NCI-H128 (cell line): Measurements from ENCODE around the gene IRX3.
"Not testable (repeated sequence)": the region's sequence is repeated elsewhere in the genome, so short reads cannot be mapped to it uniquely, and the experiment has no call there.

Source experiments
- DNase-seq: peaks from one replicate; lab custom pipeline; 2025; ENCODE audit not compliant: unreplicated experiment; lab: John Stamatoyannopoulos, UW

Gene IRX3

DNA sequence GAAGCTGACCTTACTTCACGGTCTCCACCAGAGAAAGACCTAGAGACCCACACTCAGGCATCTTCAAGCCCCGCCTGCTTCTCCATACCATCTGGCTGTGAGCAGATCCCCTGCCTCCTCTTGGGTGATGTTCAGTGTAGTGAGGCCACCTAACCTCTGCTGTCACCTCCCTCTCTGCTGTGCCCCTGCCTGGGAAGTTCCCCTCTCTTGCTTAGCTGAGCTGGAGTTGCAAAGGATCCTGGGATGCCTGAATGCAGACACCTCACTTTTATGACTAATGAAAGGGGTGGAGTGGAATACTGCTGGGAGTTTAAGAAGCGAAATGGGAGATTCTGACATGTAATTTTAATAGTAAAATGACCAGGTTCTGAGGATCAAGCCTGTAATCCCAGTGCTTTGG lies 5.8 kb downstream of the IRX3 start:
- no peak for DNase-seq

DNA sequence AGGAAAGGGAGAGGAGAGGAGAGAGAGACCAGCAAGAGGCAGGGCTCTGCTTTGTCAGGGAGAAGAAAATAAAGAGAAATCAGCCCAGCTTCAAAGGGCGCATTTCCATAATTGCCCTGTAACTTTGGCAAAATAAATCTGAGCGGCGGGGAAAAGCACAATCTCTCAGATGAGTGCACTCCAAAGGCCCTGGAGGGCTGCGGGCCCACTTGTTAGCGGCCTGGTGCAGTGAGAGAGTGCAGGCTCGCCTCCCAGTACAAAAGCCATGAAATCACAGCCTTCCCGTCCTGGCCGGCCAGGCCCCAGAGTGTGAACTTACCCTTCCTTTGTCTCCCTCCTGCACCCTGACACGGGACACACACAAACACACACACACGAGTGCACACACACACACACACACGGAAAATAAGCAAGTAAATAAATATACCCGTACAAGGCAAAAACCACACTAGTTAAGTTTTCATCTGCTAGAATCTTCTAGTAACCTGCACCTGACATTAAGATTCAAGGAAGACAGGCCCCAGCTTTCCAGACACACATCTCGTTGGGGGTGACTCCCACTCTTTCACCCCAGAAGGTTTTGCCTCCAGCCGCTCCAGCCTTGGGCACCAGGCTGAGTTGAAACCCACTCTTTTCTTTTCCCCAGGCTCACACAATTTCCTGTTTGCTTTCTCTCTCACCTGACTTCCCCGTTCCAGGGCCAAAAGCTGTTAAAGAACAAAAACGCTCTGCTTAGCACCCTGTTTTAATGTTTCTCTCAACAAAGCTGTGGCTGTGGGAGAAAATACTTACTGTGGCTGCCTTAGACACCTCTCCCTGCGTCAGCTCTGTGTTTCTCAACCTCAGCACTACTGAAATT lies 8.5 kb downstream of the IRX3 start:
- no peak for DNase-seq

DNA sequence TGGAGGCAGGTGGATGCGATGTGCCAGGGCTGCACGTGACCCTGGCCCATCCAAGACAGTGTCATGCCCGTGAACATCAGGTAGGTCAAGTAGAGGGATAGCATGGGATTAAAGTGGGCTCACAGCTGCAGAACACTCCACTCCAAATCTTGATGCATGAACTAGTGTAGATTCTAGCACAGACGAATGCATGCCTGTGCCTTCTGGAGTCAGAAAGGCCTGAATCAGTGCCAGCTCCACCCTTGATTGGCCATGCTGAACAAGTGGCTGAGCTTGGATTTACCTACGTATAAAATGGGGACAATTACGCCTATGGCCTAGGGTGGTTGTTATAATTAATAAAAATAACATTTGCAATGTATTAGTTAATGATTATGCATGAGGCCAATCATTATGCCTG lies 10.6 kb downstream of the IRX3 start:
- no peak for DNase-seq

DNA sequence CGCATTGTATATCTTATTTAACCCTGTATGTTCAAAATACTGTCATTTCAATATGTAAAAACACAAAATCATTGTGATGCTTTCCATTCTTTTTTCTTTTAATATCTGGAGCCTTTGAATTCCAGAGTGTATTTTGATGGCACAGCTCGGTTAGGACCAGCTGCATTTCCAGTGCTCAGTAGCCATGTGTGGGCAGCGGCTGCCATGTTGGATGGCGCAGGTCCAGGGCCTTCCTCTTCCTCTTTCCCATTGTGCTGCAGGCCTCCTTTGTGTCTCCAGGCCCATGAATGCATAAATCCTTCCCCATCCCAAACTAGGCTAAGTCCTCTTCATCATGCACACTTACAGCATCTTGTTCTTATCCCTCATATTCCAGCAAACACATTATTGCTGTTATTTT lies 13.0 kb downstream of the IRX3 start:
- DNase-seq: no peak

DNA sequence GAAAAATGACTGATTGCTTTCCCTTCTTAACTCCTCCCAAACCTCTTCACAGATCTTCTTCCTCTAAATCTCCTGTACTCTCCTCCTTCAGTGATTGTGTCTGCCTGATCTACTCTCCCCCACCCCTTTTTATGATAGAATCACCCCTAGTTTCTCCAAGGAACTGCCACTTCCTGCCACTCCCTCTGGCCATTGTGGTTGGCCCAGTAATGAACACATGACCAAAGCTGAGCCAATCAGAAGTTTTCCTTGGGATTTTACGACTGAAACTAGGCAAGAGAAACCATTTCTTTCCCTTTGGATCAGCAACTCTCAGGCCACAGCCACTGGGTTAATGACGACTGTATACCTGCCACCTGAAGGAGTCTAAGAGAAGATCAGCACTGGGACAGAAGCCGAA lies 15.9 kb downstream of the IRX3 start:
- no peak for DNase-seq

DNA sequence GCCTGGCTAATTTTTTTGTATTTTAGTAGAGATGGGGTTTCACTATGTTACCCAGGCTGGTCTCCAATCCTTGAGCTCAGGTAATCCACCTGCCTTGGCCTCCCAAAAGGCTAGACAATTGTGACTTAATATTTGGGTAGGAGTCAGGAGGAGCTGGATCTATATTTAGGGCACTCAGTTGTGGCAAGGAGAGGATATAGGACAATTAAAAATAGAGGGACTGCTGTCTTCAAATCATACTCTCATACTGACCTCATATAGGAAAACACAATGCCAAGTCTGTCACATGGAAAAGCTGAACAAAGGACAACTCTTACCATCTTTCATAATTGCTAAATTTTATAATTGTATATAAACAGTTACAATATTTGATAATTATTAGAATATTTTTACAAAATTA lies 17.1 kb downstream of the IRX3 start:
- DNase-seq: no peak

DNA sequence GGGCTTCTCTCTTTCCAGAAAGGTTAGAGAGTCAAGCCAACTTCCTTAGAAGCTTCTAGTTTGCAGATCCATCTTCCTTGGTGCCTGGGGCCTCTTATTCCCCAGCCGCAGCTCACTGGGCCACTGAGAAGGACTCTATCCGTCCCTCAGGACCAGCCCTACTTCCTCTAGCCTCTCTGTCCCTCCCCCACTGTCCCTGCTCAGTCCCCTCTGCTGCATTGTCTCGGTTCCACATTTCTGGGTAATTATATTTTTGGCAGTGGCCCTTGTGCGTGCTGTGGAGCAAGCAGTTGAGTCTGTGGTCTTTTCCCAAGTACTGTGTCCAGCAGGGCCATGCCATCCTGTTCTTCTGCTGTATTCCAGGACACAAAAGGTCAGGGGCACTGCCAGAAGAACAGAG lies 17.8 kb downstream of the IRX3 start:
- DNase-seq: no peak

DNA sequence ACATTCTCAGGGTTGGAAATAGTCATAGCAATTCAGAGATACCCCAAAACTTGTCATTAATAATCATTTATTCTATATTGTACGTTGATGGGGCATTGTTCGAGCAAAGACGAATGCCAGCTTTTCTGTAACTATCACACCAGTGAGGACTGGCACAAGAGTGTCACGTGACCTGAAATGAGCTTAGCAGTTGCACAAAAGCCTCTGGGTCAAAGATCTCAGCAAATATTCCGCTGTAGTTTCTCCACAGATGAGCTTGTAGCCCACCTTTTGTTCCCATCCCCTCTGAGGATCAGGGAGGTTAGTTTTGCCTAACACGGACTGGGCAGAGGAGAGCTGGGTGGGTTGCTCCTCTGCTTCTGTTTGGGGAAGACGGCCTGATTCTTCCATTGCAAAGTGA lies 18.2 kb downstream of the IRX3 start:
- DNase-seq: no peak

DNA sequence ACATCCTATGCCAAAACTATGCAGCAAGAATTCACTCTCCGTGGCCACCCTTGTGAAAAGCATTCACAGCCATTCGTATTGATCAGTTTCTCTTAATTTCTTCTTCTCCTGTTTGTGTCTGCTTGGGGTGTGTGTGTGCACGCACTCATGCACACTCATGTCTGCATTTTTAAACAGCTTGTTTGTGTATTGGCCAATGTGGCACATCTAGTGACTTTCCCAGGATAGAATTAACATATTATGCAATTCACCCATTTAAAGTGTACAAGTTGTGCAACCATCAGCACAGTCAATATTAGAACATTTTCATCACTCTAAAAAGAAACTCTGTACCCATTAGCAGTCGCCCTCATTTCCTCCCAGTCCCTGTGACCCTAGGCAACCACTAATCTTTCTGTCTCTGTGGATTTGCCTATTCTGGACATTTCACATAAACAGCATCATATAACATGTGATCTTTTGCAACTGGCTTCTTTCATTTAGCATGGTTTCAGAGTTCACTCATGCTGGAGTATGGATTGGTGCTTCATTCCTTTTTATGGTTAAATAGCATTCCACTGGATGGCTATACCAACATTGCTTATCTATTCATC lies 20.1 kb downstream of the IRX3 start:
- DNase-seq: no peak

DNA sequence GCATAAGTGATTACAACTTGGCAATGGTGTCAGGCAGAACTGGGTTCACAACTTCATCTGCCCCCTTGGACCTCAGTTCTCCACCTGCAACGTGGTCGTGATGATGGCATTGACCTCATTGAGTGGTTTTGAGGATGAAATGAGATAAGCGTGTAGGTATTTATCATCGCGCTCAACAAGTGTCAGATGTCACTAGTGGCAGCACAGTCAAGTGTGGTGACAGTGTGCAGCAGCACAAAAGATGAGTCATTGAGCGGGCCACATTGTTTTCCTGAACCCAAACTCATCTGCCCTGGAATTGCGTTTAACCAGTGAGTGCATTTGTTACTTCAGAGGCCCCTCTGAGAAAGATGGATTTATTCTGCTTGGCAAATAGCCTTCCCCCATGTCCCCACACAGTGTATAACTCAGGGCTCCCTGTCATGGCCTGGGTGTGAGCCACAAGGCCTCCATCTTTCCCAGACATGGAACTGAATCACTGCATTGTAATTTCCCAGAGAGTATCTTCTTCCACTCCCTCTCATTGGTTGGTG lies 20.9 kb downstream of the IRX3 start:
- DNase-seq: no peak

DNA sequence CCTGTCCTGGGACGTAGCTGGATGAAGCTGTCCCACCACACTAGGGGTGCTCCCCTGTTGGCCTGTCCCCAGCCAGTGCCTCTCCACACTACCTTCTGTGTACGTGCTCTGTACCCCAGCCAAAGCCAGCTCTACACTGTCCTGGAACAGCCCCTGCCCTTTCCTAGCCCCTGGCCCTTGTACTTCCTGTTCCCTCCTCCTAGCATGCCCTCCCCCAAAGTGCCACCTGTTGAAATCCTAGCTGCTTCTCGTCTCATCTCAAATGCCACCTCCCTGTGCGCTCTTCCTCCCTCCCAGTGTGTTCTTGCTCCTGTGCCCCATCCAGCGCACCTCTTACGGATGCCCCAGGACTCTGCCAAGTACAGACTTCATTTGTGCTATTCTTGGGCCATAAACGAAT lies 33.5 kb downstream of the IRX3 start:
- no peak for DNase-seq

DNA sequence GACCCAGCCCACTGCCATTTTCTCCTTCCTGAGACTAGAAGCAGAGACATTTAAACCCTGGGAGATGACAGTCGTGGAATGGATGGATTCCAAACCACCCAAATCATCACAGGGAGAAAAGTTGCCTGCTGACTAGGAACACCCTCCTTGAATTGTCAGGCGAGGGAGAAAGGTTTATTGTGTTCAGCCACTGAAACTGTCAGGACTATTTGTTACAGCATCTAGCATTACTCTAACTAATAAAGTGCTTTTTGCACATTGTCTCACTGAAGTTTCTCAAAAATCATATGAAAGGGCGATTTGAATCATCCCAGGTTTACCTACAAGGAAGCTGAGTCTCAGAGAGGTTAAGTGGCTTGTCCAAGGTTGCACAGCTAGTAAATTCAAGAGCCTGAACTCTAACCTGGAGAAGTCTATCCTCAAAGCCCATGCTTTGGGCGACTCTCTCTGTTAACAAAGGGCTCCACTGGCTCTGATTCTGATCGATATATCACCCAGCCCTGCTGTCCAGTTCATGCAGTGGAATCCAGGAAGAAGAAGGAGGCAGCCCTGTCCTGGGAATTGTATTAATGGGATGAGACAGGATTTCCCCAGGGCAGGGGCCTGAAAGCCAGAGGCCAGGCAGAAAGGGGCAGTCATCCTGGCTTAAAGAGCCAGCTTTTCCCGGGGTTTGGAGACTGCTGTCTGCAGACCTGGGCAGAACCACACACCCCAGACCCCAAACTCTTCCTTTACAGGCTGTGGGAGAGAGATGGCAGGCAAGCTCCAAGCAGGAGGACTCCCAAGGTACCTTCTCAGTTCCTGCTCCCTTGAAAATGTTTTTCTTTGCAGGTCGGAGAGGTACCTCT lies 37.5 kb downstream of the IRX3 start:
- no peak for DNase-seq

DNA sequence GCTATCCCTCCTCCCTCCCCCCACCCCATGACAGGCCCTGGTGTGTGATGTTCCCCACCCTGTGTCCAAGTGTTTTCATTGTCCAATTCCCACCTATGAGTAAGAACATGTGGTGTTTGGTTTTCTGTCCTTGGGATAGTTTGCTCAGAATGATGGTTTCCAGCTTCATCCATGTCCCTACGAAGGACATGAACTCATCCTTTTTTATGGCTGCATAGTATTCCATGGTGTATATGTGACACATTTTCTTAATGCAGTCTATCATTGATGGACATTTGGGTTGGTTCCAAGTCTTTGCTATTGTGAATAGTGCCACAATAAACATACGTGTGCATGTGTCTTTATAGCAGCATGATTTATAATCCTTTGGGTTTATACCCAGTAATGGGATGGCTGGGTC lies 38.9 kb downstream of the IRX3 start:
- DNase-seq: not testable (repeated sequence)

DNA sequence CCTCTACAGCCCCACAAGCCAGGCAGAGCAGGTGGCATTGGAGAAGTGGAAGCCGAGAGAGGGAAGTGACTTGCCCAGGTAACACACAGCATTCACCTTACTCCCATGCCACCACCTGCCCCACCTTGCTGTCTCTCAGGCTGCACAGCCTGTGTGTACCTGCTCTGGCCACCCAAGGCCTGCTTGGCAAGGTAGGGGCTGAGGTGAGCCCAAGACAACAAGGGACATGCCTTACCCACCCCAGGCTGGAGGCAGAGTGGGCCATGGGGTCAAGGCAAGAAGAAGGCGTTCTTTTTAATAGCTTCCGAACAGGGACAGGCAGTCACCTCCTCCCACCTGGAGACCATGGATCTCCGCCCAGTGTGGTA lies 40.1 kb downstream of the IRX3 start:
- no peak for DNase-seq

DNA sequence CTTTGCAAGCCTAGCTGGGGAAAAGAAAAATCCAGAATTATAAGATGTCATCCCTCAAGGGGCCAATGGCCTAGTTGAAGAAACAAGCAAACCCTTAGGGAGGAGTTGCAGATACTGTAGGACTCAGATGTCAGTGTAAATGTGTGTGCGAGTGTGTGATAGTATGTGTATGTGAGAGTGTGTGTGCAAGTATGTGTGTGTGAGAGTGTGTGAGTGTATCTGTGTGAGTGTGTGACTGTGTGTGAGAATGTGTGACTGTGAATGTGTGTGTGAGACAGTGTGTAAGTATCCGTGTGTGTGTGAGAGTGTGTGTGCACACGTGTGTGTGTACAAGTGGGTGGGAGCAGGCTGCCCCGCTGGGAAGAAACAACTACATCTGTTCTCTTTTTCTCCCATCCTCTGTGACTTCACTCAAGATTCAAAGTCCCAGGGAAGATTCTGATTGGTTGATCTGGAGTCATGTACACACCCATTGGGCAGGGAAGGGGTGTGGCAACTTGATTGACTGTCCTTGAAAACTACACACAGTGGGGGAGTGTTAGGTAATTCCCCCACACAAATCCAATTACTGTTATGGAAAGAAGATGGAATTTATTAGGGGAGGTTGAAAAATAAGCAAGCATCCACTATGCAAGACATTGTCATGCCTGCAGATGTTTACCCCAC lies 40.7 kb downstream of the IRX3 start:
- DNase-seq: no peak

DNA sequence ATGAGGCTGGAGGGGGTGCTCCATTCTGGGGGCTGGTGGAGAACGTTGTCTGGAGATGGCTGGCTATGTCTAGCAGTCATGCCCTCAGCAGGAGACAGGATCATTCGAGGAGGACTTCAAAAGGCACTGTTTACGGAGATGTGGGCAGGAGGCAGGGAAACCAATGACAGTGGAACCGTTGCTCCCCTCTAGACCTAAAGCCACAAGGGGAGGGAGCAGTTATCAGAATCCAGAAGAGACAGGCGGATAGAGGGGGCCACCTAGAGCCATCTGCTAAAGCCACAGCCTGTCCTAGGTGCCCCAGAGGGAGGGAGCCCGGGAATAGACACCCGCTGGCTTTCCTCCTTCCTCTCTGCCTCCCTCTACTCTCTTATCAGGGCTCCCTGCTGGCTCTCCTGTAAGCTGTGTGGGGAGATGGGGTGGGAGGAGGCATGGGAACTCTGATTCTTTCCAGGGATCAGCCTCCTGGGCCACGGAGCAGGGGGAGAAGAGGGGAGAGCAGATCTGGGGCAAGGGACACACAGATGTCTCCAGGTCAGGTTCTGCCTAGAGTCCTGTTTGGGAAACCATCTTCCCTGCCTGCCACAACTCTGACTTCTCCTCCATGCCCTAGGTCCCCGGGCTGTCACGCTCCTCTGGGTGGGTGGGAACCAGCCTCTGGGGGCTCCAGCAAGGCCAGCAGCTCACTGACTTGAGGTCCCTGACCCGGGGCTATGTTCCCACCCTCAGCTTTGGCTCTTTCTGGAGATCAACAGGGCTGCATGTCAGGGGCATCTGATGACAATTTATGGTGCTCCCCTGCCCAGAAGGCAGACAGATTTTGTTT lies 42.3 kb downstream of the IRX3 start:
- DNase-seq: no peak

DNA sequence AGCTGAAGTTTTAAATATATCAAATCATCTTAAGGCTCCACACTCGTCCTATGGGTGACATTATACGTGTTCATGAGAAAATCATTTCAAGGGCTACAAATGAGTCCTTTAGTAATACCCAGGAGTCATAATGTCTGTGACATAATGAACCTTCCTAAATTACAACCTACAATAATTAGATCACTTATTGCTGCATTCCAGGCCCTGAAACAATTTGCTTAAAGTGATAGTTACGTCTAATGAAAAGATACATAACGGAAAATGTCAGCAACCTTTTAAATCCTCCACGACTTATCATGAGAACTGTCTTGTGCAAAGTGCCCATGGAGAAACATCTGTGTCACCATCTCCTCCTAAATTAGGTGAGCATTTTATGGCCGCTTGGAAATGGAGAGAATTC lies 43.4 kb downstream of the IRX3 start:
- no peak for DNase-seq

DNA sequence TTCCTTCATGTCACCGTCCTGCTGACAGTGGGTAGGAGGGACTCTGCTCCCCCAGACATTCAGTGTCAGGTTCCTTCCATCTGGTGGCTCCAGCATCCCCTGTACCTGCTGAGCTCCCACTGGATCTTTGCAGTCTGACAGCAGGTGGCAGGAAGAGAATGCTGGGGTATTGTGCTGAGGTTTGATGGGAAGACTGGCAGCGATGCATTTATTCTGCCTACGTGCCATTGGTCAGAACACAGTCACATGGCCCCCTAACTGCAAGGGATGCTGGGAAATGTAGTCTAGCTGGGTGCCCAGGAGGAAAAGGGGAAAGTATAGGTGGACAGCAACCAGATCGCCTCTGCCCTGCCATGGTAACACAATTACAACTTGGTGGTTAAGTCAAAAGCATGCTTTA lies 44.4 kb downstream of the IRX3 start:
- no peak for DNase-seq

DNA sequence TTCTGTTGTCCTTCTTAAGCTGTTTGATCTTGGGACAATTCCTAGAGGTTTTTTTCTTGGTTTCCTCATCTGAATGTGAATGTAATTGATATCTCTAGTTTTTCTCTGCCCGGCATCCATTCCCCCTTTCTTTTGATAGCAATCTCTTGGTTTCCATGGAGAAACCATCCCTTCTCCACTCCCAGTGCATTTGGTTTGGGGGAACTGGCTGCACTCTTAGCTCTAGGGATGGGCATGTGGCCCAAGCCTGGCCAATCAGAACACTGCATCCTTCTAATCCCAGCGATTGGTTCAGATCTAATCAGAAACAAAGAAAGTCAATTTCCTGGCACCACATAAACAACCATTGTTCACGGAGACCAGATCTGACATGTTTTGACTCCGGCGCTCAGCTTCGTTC lies 45.1 kb downstream of the IRX3 start:
- DNase-seq: no peak
